HEK293 (cell line): ENCODE results near the gene NKAP.
A peak's percentile ranks its signal among the peaks of the same experiment; 100 is the strongest.
"Not testable (repeated sequence)": the region's sequence is repeated elsewhere in the genome, so short reads cannot be mapped to it uniquely, and the experiment has no call there.

Source experiments
- CTCF ChIA-PET: fragments of 350-600 bp; formaldehyde crosslinking; extraction: SDS; loops from one replicate; lab custom pipeline; 2021; ENCODE audit warnings: antibody characterized with exemption; lab: Yijun Ruan, JAX
- POLR2A ChIA-PET: fragments of 300-600 bp; formaldehyde crosslinking; extraction: SDS; loops from one replicate; lab custom pipeline; 2020; ENCODE audit warnings: antibody characterized with exemption, inconsistent platforms; lab: Yijun Ruan, JAX
- H3K27ac ChIP-seq: fragments of 200-500 bp; sonication (Bioruptor generic); 2 replicates; pipeline ENCODE4 v1.5.1; 2014; ENCODE audit warnings: low read depth, low read length, control low read depth, inconsistent platforms; ENCODE audit errors: extremely low read depth
- H3K36me3 ChIP-seq, 2 experiments: fragments of 200-500 bp in 1 of 2; sonication (Bioruptor generic) in 1 of 2; 1 replicate in 1 of 2; 2 replicates in 1 of 2; pipeline ENCODE4 v1.5.1; 2014 to 2017; ENCODE audit warnings: inconsistent platforms in 2 of 2, low read length in 2 of 2; ENCODE audit not compliant: control insufficient read depth in 2 of 2, insufficient read depth in 1 of 2
- H3K4me1 ChIP-seq: fragments of 200-500 bp; sonication (Bioruptor generic); 2 replicates; pipeline ENCODE4 v1.5.1; 2014; ENCODE audit warnings: mild to moderate bottlenecking, low read length, inconsistent platforms; ENCODE audit not compliant: control insufficient read depth, insufficient read depth
- H3K4me3 ChIP-seq: 2 replicates; pipeline ENCODE4 v1.5.1; 2011; ENCODE audit warnings: low read depth, mild to moderate bottlenecking, control low read depth, low read length, moderate library complexity
- H3K9me3 ChIP-seq: fragments of 200-500 bp; sonication (Bioruptor generic); 2 replicates; pipeline ENCODE4 v1.5.1; 2014; ENCODE audit warnings: low read depth, low read length, inconsistent platforms; ENCODE audit not compliant: control insufficient read depth, insufficient read depth
- BCL11B ChIP-seq: fragments of 450-650 bp; formaldehyde crosslinking; IDR thresholded peaks from 2 replicates; pipeline ENCODE4 v1.5.1; 2016; ENCODE audit warnings: low read depth, missing biosample characterization, missing genetic modification characterization
- HOXD13 ChIP-seq: sonication (generic); formaldehyde crosslinking; IDR thresholded peaks from 2 replicates; pipeline ENCODE4 v1.8.0; 2022; ENCODE audit warnings: missing genetic modification reagents, borderline replicate concordance
- KLF1 ChIP-seq: fragments of 450-650 bp; formaldehyde crosslinking; IDR thresholded peaks from 2 replicates; pipeline ENCODE4 v1.5.1; 2016; ENCODE audit warnings: missing biosample characterization, missing genetic modification characterization
- REPIN1 ChIP-seq: fragments of 450-650 bp; formaldehyde crosslinking; IDR thresholded peaks from 2 replicates; pipeline ENCODE4 v1.5.1; 2017; ENCODE audit warnings: missing biosample characterization, missing genetic modification characterization, low read depth
- ZNF133 ChIP-seq: fragments of 450-650 bp; formaldehyde crosslinking; IDR thresholded peaks from 2 replicates; pipeline ENCODE4 v1.5.1; 2016; ENCODE audit warnings: missing biosample characterization, missing genetic modification characterization
- ZNF138 ChIP-seq: fragments of 450-650 bp; formaldehyde crosslinking; IDR thresholded peaks from 2 replicates; pipeline ENCODE4 v1.5.1; 2016; ENCODE audit warnings: missing biosample characterization, missing genetic modification characterization, borderline replicate concordance
- ZNF280D ChIP-seq: fragments of 450-650 bp; formaldehyde crosslinking; IDR thresholded peaks from 2 replicates; pipeline ENCODE4 v1.5.1; 2016; ENCODE audit warnings: missing biosample characterization, missing genetic modification characterization
- ZNF510 ChIP-seq: fragments of 450-650 bp; formaldehyde crosslinking; IDR thresholded peaks from 2 replicates; pipeline ENCODE4 v1.5.1; 2018; ENCODE audit warnings: mild to moderate bottlenecking, missing genetic modification characterization, missing biosample characterization; ENCODE audit not compliant: insufficient replicate concordance
- ZNF548 ChIP-seq: fragments of 450-650 bp; formaldehyde crosslinking; IDR thresholded peaks from 2 replicates; pipeline ENCODE4 v1.5.1; 2016; ENCODE audit warnings: missing biosample characterization, missing genetic modification characterization
- ZNF768 ChIP-seq: fragments of 450-650 bp; formaldehyde crosslinking; IDR thresholded peaks from 2 replicates; pipeline ENCODE4 v1.5.1; 2018; ENCODE audit warnings: missing biosample characterization, mild to moderate bottlenecking, missing genetic modification characterization
- TF ChIP-seq, protein P1 (sequence below): fragments of 450-650 bp; formaldehyde crosslinking; IDR thresholded peaks from 2 replicates; pipeline ENCODE4 v1.5.1; 2016; ENCODE audit warnings: missing biosample characterization, missing genetic modification characterization, low read depth

The NKAP gene

DNA sequence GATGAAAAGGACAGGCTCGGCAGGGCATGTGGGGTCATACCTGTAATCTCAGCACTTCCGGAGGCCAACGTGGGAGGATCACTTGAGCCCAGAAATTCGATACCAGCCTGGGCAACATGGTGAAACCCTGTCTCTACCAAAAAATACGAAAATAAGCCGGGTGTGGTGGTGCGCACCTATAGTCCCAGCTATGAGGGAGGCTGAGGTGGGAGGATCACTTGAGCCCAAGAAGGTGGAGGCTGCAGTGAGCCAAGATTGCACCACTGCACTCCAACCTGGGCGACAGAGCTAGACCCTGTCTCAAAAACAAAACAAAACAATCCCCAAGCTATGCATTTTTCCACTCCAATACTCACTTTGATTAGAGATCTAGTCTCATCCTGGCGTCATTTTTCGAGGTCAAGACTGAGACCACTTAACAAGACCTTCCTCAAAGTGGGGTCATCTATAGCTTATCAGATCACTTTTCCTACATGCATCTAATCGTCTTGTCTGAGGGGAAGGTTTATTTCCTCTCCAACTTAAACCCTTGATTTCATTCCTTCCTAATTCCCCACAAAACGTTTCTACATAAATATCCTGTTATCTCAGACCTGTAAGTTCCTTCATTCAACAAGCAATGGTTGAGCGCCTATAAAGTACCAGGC lies 1.3 kb downstream of the NKAP start:
- Histone ChIP-seq H3K36me3 (peaks cover 0 to 2% of the 10 kb centered on the region in 2 experiments; a peak in 1 of 3 replicates), H3K4me1 (no peaks in the 10 kb centered on the region), H3K9me3 (no peaks in the 10 kb centered on the region), H3K4me3 (peak overlapping the region; percentile 76), H3K27ac (peak overlapping the region; percentile 92; the same call in 1 of the 2 replicates)
- CTCF ChIA-PET: interaction anchor here (0.6 to 1.5 kb wide), 4 partner anchors 8 to 272 kb away, joined by 3 to 4 read pairs (median 3); no protein-coding TSS in a partner anchor
- TF ChIP-seq, protein P1, sequence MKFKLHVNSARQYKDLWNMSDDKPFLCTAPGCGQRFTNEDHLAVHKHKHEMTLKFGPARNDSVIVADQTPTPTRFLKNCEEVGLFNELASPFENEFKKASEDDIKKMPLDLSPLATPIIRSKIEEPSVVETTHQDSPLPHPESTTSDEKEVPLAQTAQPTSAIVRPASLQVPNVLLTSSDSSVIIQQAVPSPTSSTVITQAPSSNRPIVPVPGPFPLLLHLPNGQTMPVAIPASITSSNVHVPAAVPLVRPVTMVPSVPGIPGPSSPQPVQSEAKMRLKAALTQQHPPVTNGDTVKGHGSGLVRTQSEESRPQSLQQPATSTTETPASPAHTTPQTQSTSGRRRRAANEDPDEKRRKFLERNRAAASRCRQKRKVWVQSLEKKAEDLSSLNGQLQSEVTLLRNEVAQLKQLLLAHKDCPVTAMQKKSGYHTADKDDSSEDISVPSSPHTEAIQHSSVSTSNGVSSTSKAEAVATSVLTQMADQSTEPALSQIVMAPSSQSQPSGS (tag by site-specific recombination): no peak
- TF ChIP-seq ZNF280D (peak; percentile 61; the same call in 1 of the 2 replicates), REPIN1 (tag by site-specific recombination) (no peak), ZNF133 (tag by site-specific recombination) (no peak)
- POLR2A ChIA-PET: interaction anchor here (1.4 kb wide), 1 partner anchor 54 kb away, joined by 3 read pairs; no protein-coding TSS in a partner anchor

- TF ChIP-seq ZNF768 (tag by site-specific recombination) (peak; percentile 86; the same call in 1 of the 2 replicates), ZNF138 (no peak)
Measured at GRCh38 chrX:119941336-119941735, 2.2 kb downstream of the NKAP start.

GRCh38 chrX:119935215-119935874 lies 8.2 kb downstream of the NKAP start:
- no peaks in the 10 kb centered on the region for H3K4me1 ChIP-seq
- no peaks in the 10 kb centered on the region for H3K9me3 ChIP-seq
- H3K36me3 ChIP-seq: peaks cover 45 to 50% of the 10 kb centered on the region in 2 experiments
- CTCF ChIA-PET: no interaction called here
- POLR2A ChIA-PET: no interaction called here
- no peak overlapping the region for H3K4me3 ChIP-seq
- TF ChIP-seq BCL11B (tag by site-specific recombination) (no peak), ZNF548 (tag by site-specific recombination) (no peak), HOXD13 (CRISPR knock-in tag) (no peak), KLF1 (no peak), ZNF510 (tag by site-specific recombination) (no peak)
- no peak overlapping the region for H3K27ac ChIP-seq

More at GRCh38 chrX:119941336-119941735, 2.2 kb downstream of the NKAP start:
- Histone ChIP-seq H3K9me3 (no peaks in the 10 kb centered on the region), H3K36me3 (peaks cover 8 to 12% of the 10 kb centered on the region in 2 experiments), H3K27ac (no peak overlapping the region), H3K4me1 (no peaks in the 10 kb centered on the region), H3K4me3 (no peak overlapping the region)
- POLR2A ChIA-PET: no interaction called here
- CTCF ChIA-PET: interaction anchor here (0.6 kb wide), 1 partner anchor 156 kb away, joined by 3 read pairs; no protein-coding TSS in a partner anchor

GRCh38 chrX:119922391-119922790 lies 21.2 kb downstream of the NKAP start:
- H3K27ac ChIP-seq, POLR2A ChIA-PET, CTCF ChIA-PET, H3K9me3 ChIP-seq, H3K4me3 ChIP-seq, H3K4me1 ChIP-seq: not testable (repeated sequence)
- peaks cover 16 to 17% of the 10 kb centered on the region in 2 experiments for H3K36me3 ChIP-seq
